Femur (tissue), 1 donor: ENCODE data around the gene SLC7A6OS.

Experiments used
- DNase-seq: peaks from one replicate; pipeline ENCODE4 v3.0.0-alpha.2; 2017

Gene SLC7A6OS

GRCh38 chr16:68343137-68343536, 32.4 kb upstream of the SLC7A6OS start:
- DNase-seq, result no peak

DNA sequence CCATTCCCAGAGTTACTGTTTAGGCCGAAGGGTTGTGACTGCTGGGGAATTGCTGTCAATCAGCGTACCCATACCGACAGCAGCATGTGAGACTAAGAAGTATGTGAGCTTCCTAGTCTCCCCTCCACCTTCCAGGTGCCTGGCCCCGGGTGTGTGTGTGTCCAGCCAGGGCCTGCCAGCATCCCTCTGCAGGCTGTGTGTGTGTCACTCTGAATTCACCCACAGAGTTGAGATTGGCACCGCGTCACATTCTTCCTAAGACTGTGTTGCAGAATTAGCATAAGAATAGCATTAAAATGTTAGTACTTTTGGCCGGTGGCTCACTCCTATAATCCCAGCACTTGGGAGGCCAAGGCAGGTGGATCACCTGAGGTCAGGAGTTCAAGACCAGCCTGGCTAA, 31.9 kb upstream of the SLC7A6OS start:
- DNase-seq, result no peak

DNA sequence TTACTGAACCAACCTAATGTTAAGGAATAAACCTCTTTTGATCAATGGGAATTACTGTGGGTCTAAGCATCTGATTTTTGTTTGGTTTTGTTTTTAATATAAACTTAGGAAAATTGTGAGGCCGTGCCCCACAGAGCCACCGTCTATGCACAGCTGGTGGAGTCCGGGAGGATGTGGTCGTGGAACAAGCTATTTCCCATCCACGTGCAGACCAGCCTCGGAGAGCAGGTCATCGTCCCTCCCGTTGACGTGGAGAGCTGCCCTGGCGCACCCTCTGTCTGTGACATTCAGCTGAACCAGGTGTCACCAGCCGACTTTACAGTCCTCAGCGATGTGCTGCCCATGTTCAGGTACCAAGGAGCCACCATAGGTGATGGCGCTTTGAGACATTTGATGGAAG, 28.5 kb upstream of the SLC7A6OS start:
- DNase-seq, result no peak

DNA sequence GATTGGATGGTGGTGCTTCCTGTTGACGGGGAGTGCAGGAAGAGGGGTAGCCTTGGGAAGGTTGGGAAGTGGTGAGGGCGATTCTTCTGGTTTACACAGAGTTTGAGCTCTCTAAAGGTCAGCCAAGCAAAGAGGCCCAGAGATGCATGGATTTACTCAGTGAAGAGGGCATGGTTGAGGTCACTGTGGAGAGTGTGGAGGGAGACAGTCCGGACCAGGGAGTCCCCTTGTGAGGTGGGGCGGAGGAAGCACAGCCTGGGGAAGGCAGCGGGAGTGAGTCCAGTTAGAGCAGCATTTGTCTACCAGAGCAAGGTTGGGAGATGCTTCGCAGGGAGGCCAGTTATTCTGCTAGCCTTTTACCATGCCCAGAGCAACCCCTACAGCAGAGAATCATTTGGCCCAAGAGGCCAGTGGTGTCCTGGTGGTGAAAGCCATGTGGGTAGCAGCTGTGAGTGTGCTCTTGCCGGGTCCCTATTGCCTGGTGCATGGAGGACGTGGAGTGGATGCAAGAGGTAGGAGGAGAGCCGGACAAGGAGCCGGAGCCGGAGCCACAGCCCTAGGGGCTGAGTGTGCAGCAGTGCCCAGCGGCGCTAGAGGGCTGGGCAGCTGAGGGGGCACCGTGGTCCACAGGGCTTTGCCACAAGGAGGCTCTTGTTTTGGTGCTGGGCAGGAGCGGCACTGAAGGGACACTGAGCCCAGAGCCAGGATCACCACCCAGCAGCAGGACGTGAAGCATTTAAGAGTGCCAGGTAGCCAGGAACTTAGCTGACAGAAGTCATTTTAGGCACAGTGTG, 27.8 kb upstream of the SLC7A6OS start:
- no peak for DNase-seq

- no peak for DNase-seq
Measured at GRCh38 chr16:68335175-68335574, 24.4 kb upstream of the SLC7A6OS start.

GRCh38 chr16:68332411-68333121, 21.8 kb upstream of the SLC7A6OS start:
- peak; percentile 70 for DNase-seq

GRCh38 chr16:68331879-68332410, 21.2 kb upstream of the SLC7A6OS start:
- DNase-seq, result no peak

DNA sequence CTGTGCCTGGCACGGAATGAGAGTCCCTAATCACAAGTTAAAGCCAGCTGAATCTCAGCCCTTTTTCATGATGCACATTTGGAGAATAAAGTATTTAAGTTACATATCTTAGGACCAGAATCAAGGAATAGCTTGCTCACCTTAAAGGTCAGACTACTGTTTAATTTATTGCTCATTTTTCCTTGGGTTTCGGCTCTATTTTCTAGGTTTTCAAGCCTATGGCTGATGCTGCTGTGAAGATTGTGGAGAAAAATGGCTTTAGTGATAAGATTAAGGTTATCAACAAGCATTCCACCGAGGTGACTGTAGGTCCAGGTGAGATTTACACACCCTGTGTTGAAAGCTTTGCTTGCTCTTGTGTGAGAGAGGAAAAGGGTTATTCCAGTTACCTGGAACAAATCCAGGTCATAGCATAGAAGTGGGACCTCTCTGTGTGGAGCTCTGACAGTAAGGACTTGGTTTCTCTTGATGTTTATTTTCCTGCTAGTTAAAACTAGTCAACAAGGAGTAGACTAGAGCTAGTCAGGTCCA, 18.2 kb upstream of the SLC7A6OS start:
- no peak for DNase-seq

- peak; percentile 80 for DNase-seq
Measured at GRCh38 chr16:68328151-68328859, 17.6 kb upstream of the SLC7A6OS start.

DNA sequence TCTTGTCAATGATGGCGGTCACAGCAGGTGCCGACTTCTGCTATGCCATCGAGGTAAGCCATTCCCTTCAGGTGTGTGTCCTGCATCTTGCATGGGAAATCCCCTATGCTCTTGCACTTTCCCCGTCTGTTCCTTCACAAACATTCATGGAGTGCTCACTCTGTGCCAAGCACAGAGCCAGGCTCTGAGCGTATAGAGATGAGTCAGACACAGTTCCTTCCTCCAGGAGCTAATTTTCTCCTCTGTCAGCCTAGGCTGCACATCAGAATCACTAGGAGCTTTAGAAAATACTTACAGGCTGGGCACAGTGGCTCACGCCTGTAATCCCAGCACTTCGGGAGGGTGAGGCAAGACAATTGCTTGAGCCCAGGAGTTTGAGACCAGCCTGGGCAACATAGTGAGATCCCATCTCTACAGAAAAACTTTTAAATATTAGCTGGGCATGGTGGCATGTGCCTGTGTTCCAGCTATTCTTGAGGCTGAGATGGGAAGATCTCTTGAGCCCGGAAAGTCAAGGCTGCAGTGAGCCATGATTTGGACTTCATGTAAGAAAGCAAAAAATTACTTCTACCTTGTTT, 14.1 kb upstream of the SLC7A6OS start:
- DNase-seq, result no peak

DNA sequence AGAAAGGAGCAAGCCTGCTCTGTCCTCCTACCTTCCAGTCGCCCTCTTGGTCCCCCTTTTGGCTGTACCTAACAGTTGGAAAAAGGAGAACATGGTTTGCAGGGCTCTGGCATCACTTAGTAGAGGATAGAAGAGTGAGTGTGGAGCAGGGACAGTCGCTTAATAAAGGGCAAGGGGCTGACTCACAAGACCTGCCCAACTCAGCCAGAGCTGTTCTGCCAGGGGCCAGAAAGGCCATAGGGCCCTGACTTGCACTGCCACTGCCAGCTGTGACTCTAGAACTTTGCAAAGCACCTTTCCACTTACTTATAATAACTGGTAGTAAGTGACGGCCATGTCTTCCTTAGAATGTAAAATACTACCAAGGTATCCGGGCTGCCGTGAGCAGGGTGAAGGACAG, 13.6 kb upstream of the SLC7A6OS start:
- DNase-seq, result no peak

GRCh38 chr16:68319185-68319908, 8.6 kb upstream of the SLC7A6OS start:
- no peak for DNase-seq

GRCh38 chr16:68313116-68313515, 2.4 kb upstream of the SLC7A6OS start:
- DNase-seq, result no peak

GRCh38 chr16:68310437-68310773, 341 bp downstream of the SLC7A6OS start:
- DNase-seq, result peak; percentile 51

DNA sequence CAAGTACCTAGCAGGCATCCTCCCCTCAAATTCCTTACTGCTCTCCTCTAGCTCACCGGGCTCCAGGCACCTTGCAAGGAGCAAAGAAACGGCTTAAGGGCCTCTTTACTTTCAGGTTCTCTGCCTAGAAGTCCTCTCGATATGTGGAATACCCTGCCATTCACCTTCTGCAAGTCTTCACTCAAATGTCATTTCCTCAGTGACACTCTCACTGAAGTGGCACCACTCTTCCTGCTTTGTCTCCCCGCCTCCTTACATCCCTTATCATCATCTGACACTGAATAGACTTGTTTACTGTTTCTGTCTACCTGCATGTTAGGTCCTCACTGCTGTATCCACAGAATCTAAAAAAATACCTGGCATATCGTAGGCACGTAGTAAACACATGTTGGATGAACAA, 947 bp downstream of the SLC7A6OS start:
- DNase-seq, result no peak

GRCh38 chr16:68306633-68307032, 4.1 kb downstream of the SLC7A6OS start:
- DNase-seq, result no peak

DNA sequence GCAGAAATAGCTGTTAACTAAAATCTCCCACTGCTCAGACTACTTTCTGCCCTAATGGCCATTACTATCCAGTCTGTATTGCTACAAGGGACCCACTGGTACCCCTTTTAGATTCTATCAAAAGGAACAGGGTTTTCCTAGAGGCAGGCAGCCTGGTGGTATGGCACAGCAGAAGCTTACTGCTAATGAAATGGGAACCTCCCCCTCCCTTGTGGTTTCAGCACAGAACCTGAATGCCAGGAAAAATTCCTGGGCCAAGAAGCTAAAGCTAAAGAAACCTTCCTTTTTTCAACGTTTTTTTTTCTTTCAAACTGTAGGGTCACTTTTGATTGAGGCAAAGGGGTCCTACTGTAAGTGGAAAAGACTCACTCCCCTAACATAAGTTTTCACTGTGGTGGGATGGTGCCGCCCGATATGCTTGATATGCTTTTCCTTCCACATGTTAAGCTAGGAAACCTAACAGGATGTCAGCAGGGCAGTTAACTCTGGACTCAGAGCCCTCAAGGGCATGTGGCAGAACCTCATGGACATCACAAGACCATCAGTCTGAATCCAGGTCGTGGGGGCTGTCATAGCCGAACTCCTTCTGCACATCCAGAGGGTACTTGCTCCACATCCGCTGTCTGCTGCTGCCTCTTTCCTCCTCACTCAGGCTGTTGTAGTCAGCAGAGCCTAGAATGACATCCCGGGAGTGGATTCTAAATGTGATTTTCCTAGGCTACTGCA, 9.8 kb downstream of the SLC7A6OS start:
- DNase-seq, result no peak

DNA sequence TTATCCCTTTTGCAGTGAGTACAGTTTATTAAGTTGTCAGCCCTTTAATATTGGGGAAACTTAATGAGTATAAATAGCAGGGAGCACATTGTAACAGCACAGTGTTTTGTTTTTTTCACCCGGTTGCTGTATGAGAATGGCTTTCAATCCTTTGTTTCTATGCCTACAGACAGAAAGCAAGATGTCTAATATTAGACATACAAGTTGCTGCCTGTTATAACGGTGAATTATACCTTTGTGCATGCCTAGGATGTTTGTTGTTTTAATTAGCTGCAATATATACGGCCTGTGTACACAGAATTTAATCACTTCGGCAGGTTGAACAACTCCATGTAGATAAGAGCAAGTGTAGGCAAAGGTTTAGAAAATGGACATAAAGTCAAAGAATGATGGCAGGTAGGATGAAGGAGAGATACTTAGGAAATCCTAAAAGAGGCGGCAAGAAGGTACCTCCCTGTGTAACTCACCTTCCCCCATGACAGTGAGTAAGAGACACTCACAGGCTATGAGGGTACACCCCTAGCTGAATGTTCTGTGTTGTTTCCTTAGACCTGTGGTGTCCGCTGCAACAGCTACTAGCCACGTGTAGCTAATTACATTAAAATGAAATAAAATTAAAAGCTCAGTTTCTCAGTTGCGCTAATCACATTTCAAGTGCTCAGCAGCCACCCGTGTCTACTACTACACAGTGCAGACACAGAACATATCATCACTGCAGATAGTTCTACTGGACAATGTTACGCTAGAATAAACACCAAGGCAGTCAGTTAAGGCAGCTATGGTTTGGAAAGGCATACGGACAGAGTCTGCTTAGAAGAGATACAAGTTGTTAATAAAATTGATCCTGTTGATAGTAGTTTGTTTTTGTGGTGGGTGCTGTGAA, 10.9 kb downstream of the SLC7A6OS start:
- DNase-seq, result no peak

- peak; percentile 30 for DNase-seq
Measured at GRCh38 chr16:68298907-68299561, 11.7 kb downstream of the SLC7A6OS start.

DNA sequence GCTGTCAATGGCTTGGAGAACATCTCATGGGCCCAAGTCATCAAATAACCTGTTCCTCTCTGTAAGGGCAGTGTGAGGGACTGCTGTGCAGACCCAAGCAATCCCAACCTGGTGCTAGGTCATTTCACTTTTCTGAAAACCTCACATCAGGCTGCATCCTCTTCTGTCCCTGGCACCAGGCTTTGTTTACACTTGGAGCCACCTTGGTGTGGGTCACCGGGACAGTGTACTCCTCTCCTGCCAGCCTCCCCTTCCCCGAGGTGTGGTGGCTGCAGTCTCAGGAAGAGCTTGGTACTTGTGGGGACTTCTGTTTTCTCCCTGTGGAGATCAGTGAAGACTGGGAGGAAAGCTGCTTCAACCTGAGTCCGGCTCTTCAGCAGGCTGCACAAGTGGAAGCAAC, 12.4 kb downstream of the SLC7A6OS start:
- no peak for DNase-seq
